Muscle of leg (tissue), 16 donors: ENCODE data around the gene ITGA4. TPM values are rescaled to one million over a fixed set of nuclear protein-coding genes. Genes with fewer than 3 reads are reported as not detected.

ENCODE experiments used
- DNase-seq: peaks from one replicate; pipeline ENCODE4 v3.0.0; 2013
- H3K27ac ChIP-seq: one replicate; pipeline ENCODE4 v1.5.1; 2013; ENCODE audit warnings: mild to moderate bottlenecking, low read length, control low read depth
- H3K27me3 ChIP-seq: one replicate; pipeline ENCODE4 v1.6.1; 2013; ENCODE audit warnings: low read length; ENCODE audit not compliant: control insufficient read depth, insufficient read depth
- H3K36me3 ChIP-seq: one replicate; pipeline ENCODE4 v1.6.1; 2013; ENCODE audit warnings: low read length; ENCODE audit not compliant: control insufficient read depth, insufficient read depth
- H3K4me1 ChIP-seq: one replicate; pipeline ENCODE4 v1.6.1; 2013; ENCODE audit warnings: low read length; ENCODE audit not compliant: control insufficient read depth, insufficient read depth
- H3K4me3 ChIP-seq: one replicate; pipeline ENCODE4 v1.5.1; 2013; ENCODE audit warnings: low read length, control low read depth
- H3K9me3 ChIP-seq: replicated peaks from 2 replicates; pipeline ENCODE4 v1.6.1; 2013; ENCODE audit warnings: low read depth, low read length; ENCODE audit not compliant: control insufficient read depth
- WGBS: methylation state at CpG from one replicate; pipeline ENCODE4 v1.1.5; 2013; ENCODE audit warnings: missing lambda C conversion rate; ENCODE audit not compliant: insufficient coverage; 5-methylcytosine and 5-hydroxymethylcytosine counted together
- long read RNA-seq, 11 donors: transcript quantifications; one replicate each; lab custom pipeline, GENCODE V29; 2026
- polyA plus RNA-seq, 8 donors: library from polyadenylated mRNA; unstranded; fragments of 120-200 nt; gene quantifications; one replicate each; pipeline versions ENCODE4 v1.2.1 to v1.2.3, GENCODE V29; 2013; ENCODE audit warnings: inconsistent platforms in 1 of 8, low replicate concordance in 1 of 8; ENCODE audit not compliant: insufficient read length in 8 of 8, insufficient read depth in 1 of 8
- total RNA-seq: library from RNA; stranded (reverse); fragments of 120-200 nt; gene quantifications from one replicate; pipeline ENCODE4 v1.2.4, GENCODE V29; 2013

ITGA4 gene
- total RNA-seq (19.5 TPM), polyA plus RNA-seq (10 to 100 TPM in 7 of 8 donors, 1 to 10 TPM in 1; 8.6 to 32.6 (median 22.6) TPM)
- long read RNA-seq, donor 1 = 0 reads
- long read RNA-seq, donor 2, full-length matches to known transcripts = 2 of 2 reads
- long read RNA-seq, donor 2, partial matches to known transcripts = 0 of 2 reads
- long read RNA-seq, donor 2, other reads (novel, unspliced or antisense) = 0 of 2 reads
- long read RNA-seq, donor 3, full-length matches to known transcripts = 8 of 8 reads
- long read RNA-seq, donor 3, partial matches to known transcripts = 0 of 8 reads
- long read RNA-seq, donor 3, other reads (novel, unspliced or antisense) = 0 of 8 reads
- long read RNA-seq, donor 4, full-length matches to known transcripts = 2 of 2 reads
- long read RNA-seq, donor 4, partial matches to known transcripts = 0 of 2 reads
- long read RNA-seq, donor 4, other reads (novel, unspliced or antisense) = 0 of 2 reads
- long read RNA-seq, donor 5, full-length matches to known transcripts = 3 of 17 reads
- long read RNA-seq, donor 5, partial matches to known transcripts = 14 of 17 reads
- long read RNA-seq, donor 5, other reads (novel, unspliced or antisense) = 0 of 17 reads
- long read RNA-seq, donor 6, full-length matches to known transcripts = 6 of 6 reads
- long read RNA-seq, donor 6, partial matches to known transcripts = 0 of 6 reads
- long read RNA-seq, donor 6, other reads (novel, unspliced or antisense) = 0 of 6 reads
- long read RNA-seq, donor 7, partial matches to known transcripts = 9 of 10 reads
- long read RNA-seq, donor 7, other reads (novel, unspliced or antisense) = 0 of 10 reads
- long read RNA-seq, donor 8, full-length matches to known transcripts = 4 of 4 reads
- long read RNA-seq, donor 8, partial matches to known transcripts = 0 of 4 reads
- long read RNA-seq, donor 8, other reads (novel, unspliced or antisense) = 0 of 4 reads
- long read RNA-seq, donor 9, full-length matches to known transcripts = 5 of 5 reads
- long read RNA-seq, donor 9, partial matches to known transcripts = 0 of 5 reads
- long read RNA-seq, donor 9, other reads (novel, unspliced or antisense) = 0 of 5 reads
- long read RNA-seq, donor 10, full-length matches to known transcripts = 3 of 3 reads
- long read RNA-seq, donor 10, partial matches to known transcripts = 0 of 3 reads
- long read RNA-seq, donor 10, other reads (novel, unspliced or antisense) = 0 of 3 reads
- long read RNA-seq, donor 11, full-length matches to known transcripts = 2 of 2 reads
- long read RNA-seq, donor 11, partial matches to known transcripts = 0 of 2 reads
- long read RNA-seq, donor 11, other reads (novel, unspliced or antisense) = 0 of 2 reads

DNA sequence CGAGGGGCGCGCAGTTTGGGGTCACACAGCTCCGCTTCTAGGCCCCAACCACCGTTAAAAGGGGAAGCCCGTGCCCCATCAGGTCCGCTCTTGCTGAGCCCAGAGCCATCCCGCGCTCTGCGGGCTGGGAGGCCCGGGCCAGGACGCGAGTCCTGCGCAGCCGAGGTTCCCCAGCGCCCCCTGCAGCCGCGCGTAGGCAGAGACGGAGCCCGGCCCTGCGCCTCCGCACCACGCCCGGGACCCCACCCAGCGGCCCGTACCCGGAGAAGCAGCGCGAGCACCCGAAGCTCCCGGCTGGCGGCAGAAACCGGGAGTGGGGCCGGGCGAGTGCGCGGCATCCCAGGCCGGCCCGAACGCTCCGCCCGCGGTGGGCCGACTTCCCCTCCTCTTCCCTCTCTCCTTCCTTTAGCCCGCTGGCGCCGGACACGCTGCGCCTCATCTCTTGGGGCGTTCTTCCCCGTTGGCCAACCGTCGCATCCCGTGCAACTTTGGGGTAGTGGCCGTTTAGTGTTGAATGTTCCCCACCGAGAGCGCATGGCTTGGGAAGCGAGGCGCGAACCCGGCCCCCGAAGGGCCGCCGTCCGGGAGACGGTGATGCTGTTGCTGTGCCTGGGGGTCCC lies at the start of gene ITGA4:
ITGA4 (plus strand) TSS at position 266 of the 620 bp plus-strand sequence; CDS start at position 535, 269 bp downstream.
- no peaks in the 10 kb centered on the region for H3K9me3 ChIP-seq
- H3K27me3 ChIP-seq = peaks cover 12% of the 10 kb centered on the region
- H3K4me3 ChIP-seq = peak within 1 kb of the TSS; percentile 68
- H3K4me1 ChIP-seq = peaks cover 15% of the 10 kb centered on the region
- H3K27ac ChIP-seq = peak within 1 kb of the TSS; percentile 77
- WGBS = under 1% methylated on average over 67 of the region's 67 CpGs
- peak; percentile 81 for DNase-seq
- H3K36me3 ChIP-seq = no peaks in the 10 kb centered on the region

DNA sequence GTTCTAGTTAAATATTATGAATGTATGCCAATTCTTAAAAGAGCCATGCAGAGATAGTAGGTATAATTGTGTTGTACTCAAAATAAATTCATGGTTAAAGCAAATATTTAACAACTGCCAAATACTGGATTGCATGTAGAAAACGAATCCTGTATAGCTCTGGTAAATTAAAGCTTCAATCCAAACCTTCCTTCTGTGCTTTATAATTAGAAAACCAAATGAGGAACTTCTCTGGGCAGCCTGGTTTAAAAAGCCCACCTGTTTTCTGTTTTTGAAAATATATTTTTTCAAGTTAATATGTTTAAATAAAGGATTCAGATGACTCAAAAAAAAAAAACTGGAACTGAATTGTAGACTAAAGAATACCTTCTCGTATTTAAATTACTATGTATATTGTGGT lies 48.3 kb upstream of the ITGA4 start:
- H3K4me3 ChIP-seq = no peak overlapping the region
- WGBS = no CpG with 5 or more reads among the region's 2 CpGs
- no peaks in the 10 kb centered on the region for H3K36me3 ChIP-seq
- peaks cover 8% of the 10 kb centered on the region for H3K4me1 ChIP-seq
- DNase-seq = no peak
- H3K27ac ChIP-seq = no peak overlapping the region
- no peaks in the 10 kb centered on the region for H3K9me3 ChIP-seq
- H3K27me3 ChIP-seq = no peaks in the 10 kb centered on the region

DNA sequence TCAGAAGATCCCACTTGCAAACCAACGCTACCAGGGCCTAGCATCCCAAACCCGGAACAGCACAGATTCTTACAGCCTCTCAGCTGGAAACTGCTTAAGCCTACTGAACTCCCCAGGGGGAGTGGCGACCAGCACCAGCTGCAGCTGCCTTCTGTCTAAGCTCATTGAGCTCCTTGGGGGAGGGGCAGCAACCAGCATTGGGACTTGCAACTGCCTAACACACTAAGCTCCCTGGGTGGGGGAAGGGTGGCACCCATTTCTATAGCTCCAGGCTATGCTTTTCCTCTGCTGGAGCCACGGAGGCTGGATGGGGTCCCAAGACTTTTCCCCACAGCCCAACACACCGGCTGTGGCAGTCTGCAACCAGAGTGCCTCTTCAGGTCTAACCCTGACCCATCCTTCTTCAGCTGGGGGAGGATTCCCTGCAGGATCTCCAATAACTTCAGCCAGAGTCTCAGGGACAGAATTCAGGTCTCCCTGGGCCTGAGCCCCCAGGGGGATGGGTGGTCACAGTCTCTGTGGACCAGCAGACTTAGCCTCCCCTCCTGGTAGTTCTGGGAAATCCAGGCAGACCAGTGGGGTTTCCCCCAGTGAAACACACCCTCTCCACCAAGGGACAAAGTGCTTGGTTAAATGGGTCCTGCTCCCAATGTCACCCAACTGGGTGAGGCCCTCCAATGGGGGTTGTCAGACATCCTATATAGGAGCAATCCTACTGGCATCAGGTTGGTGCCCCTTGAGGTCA lies 45.9 kb upstream of the ITGA4 start:
- Histone ChIP-seq H3K4me1 (peaks cover 8% of the 10 kb centered on the region), H3K27me3 (no peaks in the 10 kb centered on the region), H3K9me3 (no peaks in the 10 kb centered on the region), H3K4me3 (no peak overlapping the region), H3K27ac (no peak overlapping the region), H3K36me3 (no peaks in the 10 kb centered on the region)
- peak; percentile 78 for DNase-seq
- 50% methylated on average over 1 of the region's 5 CpGs for WGBS

DNA sequence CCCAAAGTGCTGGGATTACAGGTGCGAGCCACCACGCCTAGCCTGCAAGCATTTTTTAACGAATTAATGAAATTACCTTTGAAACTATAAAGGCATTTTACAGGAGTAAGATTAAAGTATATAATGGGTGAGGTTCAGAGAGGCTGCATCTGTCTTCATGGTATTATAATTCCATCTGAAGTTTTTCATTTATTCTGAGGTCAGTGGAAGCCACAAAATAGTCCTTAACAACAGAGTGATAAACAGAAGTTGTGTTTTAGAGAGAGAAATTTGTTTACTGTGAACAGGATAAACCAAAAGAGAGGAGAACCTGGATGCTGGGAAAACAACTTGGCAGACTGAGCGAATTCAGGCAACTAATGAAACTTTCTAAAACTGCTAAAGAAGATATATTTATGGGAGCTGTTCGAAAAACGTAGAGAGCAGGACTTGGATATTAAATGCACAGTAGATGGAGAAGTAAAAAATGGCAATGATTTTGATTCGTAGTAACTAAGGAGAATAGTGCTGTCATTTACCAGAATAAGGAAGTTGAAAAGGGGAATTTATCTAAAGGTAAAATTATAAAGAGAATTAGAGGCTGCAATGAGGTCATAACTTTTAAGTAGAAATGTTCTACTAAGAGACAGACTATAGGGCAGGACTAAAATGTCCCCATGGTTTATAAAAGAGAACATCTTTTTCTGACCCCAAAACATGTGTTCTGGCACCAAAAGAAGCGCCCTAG lies 37.9 kb upstream of the ITGA4 start:
- no peaks in the 10 kb centered on the region for H3K9me3 ChIP-seq
- H3K36me3 ChIP-seq = no peaks in the 10 kb centered on the region
- H3K27ac ChIP-seq = no peak overlapping the region
- H3K4me3 ChIP-seq = no peak overlapping the region
- DNase-seq = no peak
- 62% methylated on average over 3 of the region's 8 CpGs for WGBS
- H3K4me1 ChIP-seq = no peaks in the 10 kb centered on the region
- no peaks in the 10 kb centered on the region for H3K27me3 ChIP-seq

DNA sequence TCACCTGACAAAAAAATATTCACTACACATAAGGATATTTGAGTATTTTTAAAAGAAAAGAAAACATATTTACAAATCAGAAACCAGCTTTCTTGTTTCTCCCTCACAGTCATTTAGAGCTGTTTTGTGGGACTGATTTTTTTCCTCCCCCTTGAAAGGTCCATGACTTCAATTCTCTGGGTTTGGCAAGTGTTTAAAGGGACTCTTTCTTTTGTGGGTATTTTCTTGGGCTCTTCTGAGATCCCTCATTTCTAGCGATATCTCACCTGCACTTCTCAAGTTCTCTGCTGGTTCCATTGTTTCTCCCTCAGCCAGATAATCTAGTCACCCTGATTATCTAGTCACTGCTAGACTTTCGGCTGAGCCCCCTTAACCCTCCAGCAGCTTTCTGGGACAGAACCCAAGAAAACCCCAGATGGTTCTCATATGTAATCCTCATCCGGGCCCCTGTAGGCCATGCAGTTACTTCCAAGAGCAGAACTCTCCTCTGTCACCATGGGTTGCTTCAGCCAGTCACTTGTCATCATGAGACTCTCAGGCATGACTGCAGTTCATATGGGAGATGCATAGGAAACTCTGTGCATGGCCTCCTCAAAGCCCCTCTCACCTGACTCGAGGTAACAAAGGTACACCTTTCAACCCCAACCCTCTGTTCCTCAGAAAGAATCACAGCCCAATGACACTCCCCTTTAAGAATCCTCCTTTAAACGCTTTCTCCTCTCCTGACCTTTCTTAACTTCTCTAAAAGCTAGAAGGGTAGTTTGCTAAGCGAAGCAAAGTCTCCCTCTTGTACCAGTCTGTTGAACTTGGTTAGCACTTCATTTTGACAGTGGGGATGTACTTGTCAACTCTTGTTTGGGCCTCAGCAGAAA lies 36.7 kb upstream of the ITGA4 start:
- Histone ChIP-seq H3K27me3 (no peaks in the 10 kb centered on the region), H3K4me1 (no peaks in the 10 kb centered on the region)

DNA sequence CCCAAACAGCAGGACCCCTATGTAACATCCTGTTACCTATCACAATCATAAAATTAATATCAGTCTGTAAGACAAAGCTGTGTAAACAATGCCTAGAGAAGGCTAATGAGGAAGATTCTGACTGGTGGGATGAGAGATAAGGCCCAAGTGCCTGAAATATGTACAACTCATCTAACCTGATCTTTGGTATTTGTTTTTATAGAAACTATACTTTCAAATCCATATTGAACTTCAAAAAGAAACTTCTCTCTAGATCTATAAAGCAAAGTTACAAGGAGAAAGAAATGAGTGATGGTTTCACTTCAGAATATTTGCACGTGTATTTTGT lies 36.1 kb upstream of the ITGA4 start:
- Histone ChIP-seq H3K36me3 (no peaks in the 10 kb centered on the region), H3K4me3 (no peak overlapping the region), H3K27me3 (no peaks in the 10 kb centered on the region), H3K4me1 (no peaks in the 10 kb centered on the region), H3K27ac (no peak overlapping the region), H3K9me3 (no peaks in the 10 kb centered on the region)
- DNase-seq = no peak
- WGBS = no CpG with 5 or more reads among the region's 1 CpG

More for the DNA sequence above, 36.7 kb upstream of the ITGA4 start:
- WGBS = 87% methylated on average over 3 of the region's 6 CpGs
- no peak overlapping the region for H3K27ac ChIP-seq
- DNase-seq = no peak
- H3K4me3 ChIP-seq = no peak overlapping the region
- no peaks in the 10 kb centered on the region for H3K36me3 ChIP-seq
- H3K9me3 ChIP-seq = no peaks in the 10 kb centered on the region

DNA sequence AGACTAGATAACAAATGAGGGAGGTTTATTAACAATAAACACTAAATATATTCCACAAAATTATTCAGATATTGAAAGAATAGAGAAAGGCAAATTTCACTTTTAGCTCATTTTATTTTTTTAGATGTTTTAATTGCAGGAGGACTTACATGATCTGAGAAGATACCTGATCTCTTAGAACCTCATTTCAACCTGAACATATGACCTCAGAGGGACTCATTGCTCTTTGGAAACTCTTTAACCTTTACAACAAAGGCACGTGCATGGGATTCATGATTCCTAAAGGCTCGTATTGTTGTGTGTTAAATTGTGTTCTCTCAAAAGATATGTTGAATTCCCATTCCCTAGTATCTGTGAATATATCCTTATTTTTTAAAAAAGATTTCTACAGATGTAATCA lies 35.7 kb upstream of the ITGA4 start:
- Histone ChIP-seq H3K36me3 (no peaks in the 10 kb centered on the region), H3K4me3 (no peak overlapping the region), H3K27me3 (no peaks in the 10 kb centered on the region), H3K27ac (no peak overlapping the region), H3K4me1 (no peaks in the 10 kb centered on the region), H3K9me3 (no peaks in the 10 kb centered on the region)
- no CpG with 5 or more reads among the region's 2 CpGs for WGBS
- DNase-seq = no peak

DNA sequence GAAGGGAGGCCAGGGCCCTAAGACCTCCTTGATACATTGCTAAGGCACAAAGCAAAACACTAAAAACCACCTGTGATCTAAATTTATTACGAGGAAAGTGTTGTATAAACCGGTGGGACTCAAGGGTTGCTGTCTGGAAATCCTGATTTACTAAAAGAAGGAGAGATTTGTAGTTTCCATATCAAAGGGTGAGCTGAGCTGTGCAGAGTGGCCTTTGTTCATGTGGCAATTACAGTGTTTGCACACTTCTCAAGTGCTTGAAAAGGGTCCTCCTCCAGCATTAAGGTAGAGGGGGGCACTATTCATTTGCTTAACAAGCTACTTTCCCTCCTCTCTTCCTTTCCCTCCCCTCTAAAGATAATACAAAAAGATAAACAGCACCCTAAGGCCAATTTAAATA lies 30.5 kb upstream of the ITGA4 start:
- no CpG with 5 or more reads among the region's 2 CpGs for WGBS
- Histone ChIP-seq H3K4me3 (no peak overlapping the region), H3K27ac (no peak overlapping the region), H3K36me3 (no peaks in the 10 kb centered on the region), H3K4me1 (no peaks in the 10 kb centered on the region), H3K9me3 (no peaks in the 10 kb centered on the region), H3K27me3 (no peaks in the 10 kb centered on the region)
- no peak for DNase-seq
